Vagina (tissue), 2 donors: ENCODE measurements around the gene NFIX. TPM values are rescaled to one million over a fixed set of nuclear protein-coding genes. Genes with fewer than 3 reads are reported as not detected.
A peak's percentile ranks its signal among the peaks of the same experiment; 100 is the strongest.

Experiments
- DNase-seq, 2 donors: peaks; one replicate each; pipeline ENCODE4 v3.0.0-alpha.2; 2017; ENCODE audit errors: extremely low spot score in 2 of 2
- H3K27ac ChIP-seq: fragments of 200-600 bp; sonication (generic); one replicate; pipeline ENCODE4 v1.5.1; 2019
- H3K27me3 ChIP-seq: fragments of 200-600 bp; sonication (generic); one replicate; pipeline ENCODE4 v1.5.1; 2019
- H3K36me3 ChIP-seq, 2 donors: fragments of 200-600 bp; sonication (generic); one replicate each; pipeline ENCODE4 v1.5.1; 2017 to 2019
- H3K4me1 ChIP-seq: fragments of 200-600 bp; sonication (generic); one replicate; pipeline ENCODE4 v1.5.1; 2019
- H3K4me3 ChIP-seq, 2 donors: fragments of 200-600 bp; sonication (generic); 1 replicate in 1 of 2; 2 replicates in 1 of 2; pipeline ENCODE4 v1.5.1; 2016 to 2019
- H3K9me3 ChIP-seq: fragments of 200-600 bp; sonication (generic); one replicate; pipeline ENCODE4 v1.5.1; 2019
- POLR2A ChIP-seq, 2 donors: fragments of 450-650 bp; IDR thresholded peaks; one replicate each; pipeline ENCODE4 v1.6.1; 2017; ENCODE audit warnings: antibody characterized with exemption in 2 of 2, mild to moderate bottlenecking in 2 of 2, moderate library complexity in 2 of 2
- POLR2AphosphoS5 ChIP-seq, 2 donors: sonication (generic); formaldehyde crosslinking; IDR thresholded peaks; one replicate each; pipeline ENCODE4 v1.9.0; 2017; ENCODE audit warnings: antibody characterized with exemption in 2 of 2, mild to moderate bottlenecking in 2 of 2, low read depth in 1 of 2; ENCODE audit not compliant: insufficient read depth in 1 of 2
- intact Hi-C: fragments of 100-400 bp; cut with DNase I; formaldehyde crosslinking; loops from one replicate; pipeline ENCODE4 v1.15.1; 2023
- total RNA-seq: library from RNA; depleted of rRNA; stranded (reverse); fragments of >200 nt; gene quantifications from one replicate; pipeline ENCODE4 v1.2.3, GENCODE V29; 2016
- TF ChIP-seq, protein P1 (sequence below), 3 experiments: fragments of 450-650 bp in 2 of 3; fragments of 200-600 bp in 1 of 3; sonication (generic) in 1 of 3; IDR thresholded peaks; one replicate each; pipeline ENCODE4 v1.5.1; 2017 to 2019; ENCODE audit warnings: antibody characterized with exemption in 3 of 3, mild to moderate bottlenecking in 2 of 3, moderate library complexity in 2 of 3

The NFIX gene
- total RNA-seq, 1 donor from 2014 or later: 81.8 TPM

DNA sequence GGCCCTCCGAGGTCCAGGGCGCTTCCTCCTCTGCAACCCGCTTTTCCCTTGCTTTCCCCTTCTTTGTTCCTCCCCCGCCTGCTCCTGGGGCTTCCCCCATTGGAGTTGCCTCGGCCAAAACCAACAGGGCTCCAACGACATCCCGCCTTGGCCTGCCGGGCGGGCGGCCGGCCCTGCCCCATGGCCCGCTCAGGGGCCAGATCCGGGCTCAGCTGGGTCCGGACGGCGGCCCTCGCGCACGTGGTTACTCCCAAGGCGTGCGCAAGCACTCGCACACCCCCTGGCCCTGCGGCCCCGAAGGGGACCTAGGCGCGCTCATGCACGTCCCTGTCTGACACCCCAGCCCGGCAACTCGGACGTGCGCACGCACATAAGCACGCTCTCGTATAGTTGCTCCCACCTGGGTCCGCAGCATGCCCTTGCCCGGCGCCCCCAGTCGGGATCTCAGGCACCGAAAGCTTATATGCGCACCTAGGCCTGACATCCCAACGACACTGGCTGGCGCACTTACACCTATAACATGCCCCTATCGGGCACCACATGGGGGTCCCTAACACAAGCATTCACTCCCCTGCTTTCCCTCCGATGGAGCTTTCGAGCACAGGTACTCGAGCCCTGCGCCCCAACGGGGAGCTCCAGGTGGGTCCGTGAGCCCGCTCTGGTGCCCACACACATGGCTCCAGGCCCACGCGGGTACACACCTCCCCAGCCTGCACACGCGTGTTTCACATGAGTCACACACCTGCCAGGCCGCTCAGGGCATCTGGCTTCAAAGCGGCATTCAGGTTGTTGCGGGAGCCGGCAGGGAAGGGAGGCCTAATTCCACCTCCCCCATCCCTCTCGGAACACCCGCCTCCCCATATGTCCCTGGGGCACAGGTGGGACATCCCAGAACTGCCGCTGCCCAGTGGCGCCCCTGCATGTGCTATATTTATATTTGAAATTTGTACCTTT lies 15.0 kb downstream of the NFIX start:
- TF ChIP-seq, protein P1, sequence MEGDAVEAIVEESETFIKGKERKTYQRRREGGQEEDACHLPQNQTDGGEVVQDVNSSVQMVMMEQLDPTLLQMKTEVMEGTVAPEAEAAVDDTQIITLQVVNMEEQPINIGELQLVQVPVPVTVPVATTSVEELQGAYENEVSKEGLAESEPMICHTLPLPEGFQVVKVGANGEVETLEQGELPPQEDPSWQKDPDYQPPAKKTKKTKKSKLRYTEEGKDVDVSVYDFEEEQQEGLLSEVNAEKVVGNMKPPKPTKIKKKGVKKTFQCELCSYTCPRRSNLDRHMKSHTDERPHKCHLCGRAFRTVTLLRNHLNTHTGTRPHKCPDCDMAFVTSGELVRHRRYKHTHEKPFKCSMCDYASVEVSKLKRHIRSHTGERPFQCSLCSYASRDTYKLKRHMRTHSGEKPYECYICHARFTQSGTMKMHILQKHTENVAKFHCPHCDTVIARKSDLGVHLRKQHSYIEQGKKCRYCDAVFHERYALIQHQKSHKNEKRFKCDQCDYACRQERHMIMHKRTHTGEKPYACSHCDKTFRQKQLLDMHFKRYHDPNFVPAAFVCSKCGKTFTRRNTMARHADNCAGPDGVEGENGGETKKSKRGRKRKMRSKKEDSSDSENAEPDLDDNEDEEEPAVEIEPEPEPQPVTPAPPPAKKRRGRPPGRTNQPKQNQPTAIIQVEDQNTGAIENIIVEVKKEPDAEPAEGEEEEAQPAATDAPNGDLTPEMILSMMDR (IDR thresholded peaks at IDR 0.05): no peak
- TF ChIP-seq POLR2A (IDR thresholded peaks at IDR 0.05) (no peak), POLR2AphosphoS5 (IDR thresholded peaks at IDR 0.05; ENCODE audit: insufficient read depth in 1 of 2, low read depth in 1 of 2) (no peak)
- no peak for DNase-seq
- intact Hi-C loops: no loop called here

DNA sequence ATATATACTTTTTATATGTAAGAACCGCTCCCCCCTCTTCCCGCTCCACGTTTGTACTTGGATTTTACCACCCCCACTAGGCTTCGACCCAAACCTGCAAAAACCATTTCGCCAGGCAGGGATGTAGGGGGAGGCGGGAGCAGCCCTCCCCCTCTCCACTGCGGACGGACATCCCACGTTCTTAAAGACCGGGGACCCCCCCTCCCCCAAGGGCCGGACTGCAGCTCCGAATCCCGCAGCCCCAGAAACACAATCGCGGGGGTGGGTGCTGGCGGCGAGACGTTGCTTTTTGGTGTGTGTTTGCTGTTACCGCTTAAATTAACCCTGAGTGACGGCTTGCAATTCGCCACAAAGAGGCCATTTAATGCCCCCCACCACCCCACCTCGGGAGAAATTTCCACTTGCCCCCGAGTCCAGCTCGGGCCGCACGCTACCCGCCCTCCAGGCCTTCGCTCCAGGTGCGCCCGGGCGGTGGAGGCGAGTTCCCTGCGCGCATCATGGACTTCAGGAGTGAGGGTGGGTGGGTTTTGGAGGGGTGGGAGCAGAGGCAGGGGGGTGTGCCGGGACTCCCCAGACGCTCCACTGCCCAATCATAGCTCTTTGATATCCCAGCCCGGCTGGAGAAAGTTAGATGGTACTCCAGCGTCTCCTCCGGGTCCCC lies 15.8 kb downstream of the NFIX start:
- Histone ChIP-seq H3K27ac (peak overlapping the region; percentile 99), H3K4me3 (peak overlapping the region in 1 of 2 donors; percentile 18)
- intact Hi-C loops: no loop called here

More for the DNA sequence above, 15.0 kb downstream of the NFIX start:
- peaks cover 99% of the 10 kb centered on the region for H3K4me1 ChIP-seq
- no peaks in the 10 kb centered on the region for H3K9me3 ChIP-seq
- H3K27me3 ChIP-seq: no peaks in the 10 kb centered on the region
- no peaks in the 10 kb centered on the region for H3K36me3 ChIP-seq
- H3K27ac ChIP-seq: peak overlapping the region; percentile 99
- peak overlapping the region; percentile 0 to 30 for H3K4me3 ChIP-seq

DNA sequence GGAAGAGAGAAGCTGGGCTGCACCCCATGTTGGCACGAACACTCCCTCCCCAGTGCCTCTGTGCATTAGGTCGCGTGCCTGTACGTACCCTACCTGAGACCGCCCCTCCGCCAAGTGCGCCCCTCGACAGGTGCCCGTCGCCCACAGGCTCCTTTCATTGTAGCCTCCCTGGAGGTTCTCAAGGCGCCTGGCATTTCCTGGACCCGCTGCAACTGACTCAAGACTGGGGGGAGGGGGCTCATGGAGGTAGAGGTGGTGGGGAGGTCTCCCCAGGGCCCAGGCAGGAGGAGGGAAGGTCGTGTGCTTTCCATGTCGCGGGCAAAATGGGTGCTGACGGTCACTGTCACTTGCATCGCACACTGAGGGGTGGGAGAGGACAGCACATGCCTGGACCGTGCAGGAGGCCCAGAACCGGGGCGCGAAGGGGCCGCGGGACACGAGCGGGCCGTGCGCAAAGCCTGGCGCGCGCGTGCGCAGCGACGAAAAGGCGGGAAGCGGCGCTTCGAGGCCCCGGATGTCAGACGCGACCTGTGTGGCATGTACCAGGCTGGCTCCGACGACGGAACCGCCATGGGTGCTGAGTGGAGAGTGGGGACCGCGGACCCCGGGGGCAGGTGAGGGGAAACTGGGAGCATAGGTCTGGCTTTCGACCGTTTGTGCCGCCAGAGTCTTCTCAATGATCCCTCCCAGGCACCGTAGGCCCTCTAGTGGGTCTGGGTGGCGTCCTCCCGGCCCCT lies 16.5 kb downstream of the NFIX start:
- intact Hi-C loops: no loop called here
- Histone ChIP-seq H3K27ac (peak overlapping the region; percentile 99), H3K9me3 (no peaks in the 10 kb centered on the region), H3K4me3 (peak overlapping the region; percentile 47 to 50), H3K27me3 (no peaks in the 10 kb centered on the region), H3K4me1 (peaks cover 97% of the 10 kb centered on the region), H3K36me3 (no peaks in the 10 kb centered on the region)
- DNase-seq: no peak
- TF ChIP-seq POLR2AphosphoS5 (IDR thresholded peaks at IDR 0.05; ENCODE audit: insufficient read depth in 1 of 2, low read depth in 1 of 2) (peak in 1 of 2 donors; percentile 46), POLR2A (IDR thresholded peaks at IDR 0.05) (no peak)

More for the DNA sequence above, 15.8 kb downstream of the NFIX start:
- Histone ChIP-seq H3K36me3 (no peaks in the 10 kb centered on the region), H3K27me3 (no peaks in the 10 kb centered on the region), H3K9me3 (no peaks in the 10 kb centered on the region), H3K4me1 (peaks cover 99% of the 10 kb centered on the region)
- no peak for TF ChIP-seq POLR2A (IDR thresholded peaks at IDR 0.05)
- no peak for TF ChIP-seq POLR2AphosphoS5 (IDR thresholded peaks at IDR 0.05; ENCODE audit: insufficient read depth in 1 of 2, low read depth in 1 of 2)
- TF ChIP-seq, protein P1 (IDR thresholded peaks at IDR 0.05): no peak
- no peak for DNase-seq

DNA sequence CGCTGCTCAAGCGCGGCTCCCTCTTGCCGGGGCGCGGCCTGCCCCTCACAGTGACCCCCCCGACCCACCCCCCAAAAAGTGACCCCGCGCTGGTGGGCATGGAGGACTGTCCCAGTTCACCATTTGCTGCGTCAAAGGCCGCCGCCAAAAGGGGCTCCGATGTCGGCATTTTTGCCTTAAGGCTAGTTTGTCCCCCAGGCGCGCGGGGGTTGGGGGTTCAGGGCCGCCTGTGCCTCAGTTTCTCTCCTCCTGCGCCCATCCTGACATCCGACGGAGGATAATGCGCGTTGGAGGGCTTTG lies 17.1 kb downstream of the NFIX start:
- H3K36me3 ChIP-seq: no peaks in the 10 kb centered on the region
- intact Hi-C loops: no loop called here
- H3K9me3 ChIP-seq: no peaks in the 10 kb centered on the region
- DNase-seq: no peak
- peak overlapping the region; percentile 47 to 50 for H3K4me3 ChIP-seq
- H3K27me3 ChIP-seq: no peaks in the 10 kb centered on the region
- H3K27ac ChIP-seq: peak overlapping the region; percentile 99
- TF ChIP-seq POLR2AphosphoS5 (IDR thresholded peaks at IDR 0.05; ENCODE audit: insufficient read depth in 1 of 2, low read depth in 1 of 2) (no peak), POLR2A (IDR thresholded peaks at IDR 0.05) (no peak)
- TF ChIP-seq, protein P1 (IDR thresholded peaks at IDR 0.05): no peak
- H3K4me1 ChIP-seq: peaks cover 97% of the 10 kb centered on the region
